Panc1 (cell line): Measurements from ENCODE around the gene MYO18B. TPM values are rescaled to one million over a fixed set of nuclear protein-coding genes. Genes with fewer than 3 reads are reported as not detected.

Experiments used
- ATAC-seq: fragments of 200-7000 bp; cut with Tn5 transposase; 2 replicates; pipeline ENCODE4 v1.9.1; 2020; ENCODE audit warnings: mild to moderate bottlenecking, moderate library complexity
- BruUV-seq: library from RNA; stranded (reverse); fragments of 400-500 nt; replicated peaks from 2 replicates; lab custom pipeline; 2021; lab: Mats Ljungman, UMichigan
- CTCF ChIA-PET: fragments of 300-600 bp; sonication (Branson Sonifier 250); formaldehyde crosslinking; loops from one replicate; lab custom pipeline; 2022; ENCODE audit warnings: antibody characterized with exemption; lab: Charles Lee
- POLR2A ChIA-PET: fragments of 300-600 bp; sonication (Branson Sonifier 250); formaldehyde crosslinking; loops from one replicate; lab custom pipeline; 2022; ENCODE audit warnings: antibody characterized with exemption; lab: Charles Lee
- DNase-seq: peaks from one replicate; pipeline ENCODE4 v3.0.0-alpha.2; 2010; ENCODE audit warnings: low read depth, low spot score
- H3K27ac ChIP-seq: 2 replicates; pipeline ENCODE4 v1.5.1; 2011; ENCODE audit warnings: mild to moderate bottlenecking, low read length, inconsistent platforms
- H3K27me3 ChIP-seq: fragments of 200-500 bp; sonication (Bioruptor generic); 2 replicates; pipeline ENCODE4 v1.6.0; 2014; ENCODE audit warnings: low read length, inconsistent platforms; ENCODE audit not compliant: control insufficient read depth, insufficient read depth
- H3K36me3 ChIP-seq: fragments of 200-500 bp; sonication (Bioruptor generic); 2 replicates; pipeline ENCODE4 v1.5.1; 2014; ENCODE audit warnings: inconsistent platforms, mild to moderate bottlenecking, low read length, moderate library complexity; ENCODE audit not compliant: control insufficient read depth, insufficient read depth
- H3K4me1 ChIP-seq: 2 replicates; pipeline ENCODE4 v1.5.1; 2011; ENCODE audit warnings: inconsistent platforms, mild to moderate bottlenecking, low read length, moderate library complexity; ENCODE audit not compliant: control insufficient read depth, insufficient read depth
- H3K4me3 ChIP-seq, 2 experiments: 2 replicates each; pipeline ENCODE4 v1.5.1; 2011 to 2012; ENCODE audit warnings: low read depth in 2 of 2, low read length in 2 of 2, mild to moderate bottlenecking in 2 of 2, inconsistent platforms in 1 of 2, moderate library complexity in 1 of 2
- H3K9me3 ChIP-seq: fragments of 200-500 bp; sonication (Bioruptor generic); 2 replicates; pipeline ENCODE4 v1.5.1; 2014; ENCODE audit warnings: low read depth, mild to moderate bottlenecking, inconsistent platforms, low read length, moderate library complexity; ENCODE audit not compliant: control insufficient read depth, insufficient read depth
- CTCF ChIP-seq: fragments of 450-650 bp; IDR thresholded peaks from 2 replicates; pipeline ENCODE4 v1.5.1; 2017; ENCODE audit warnings: mild to moderate bottlenecking
- POLR2AphosphoS5 ChIP-seq: IDR thresholded peaks from 2 replicates; pipeline ENCODE4 v1.6.1; 2012; ENCODE audit warnings: mild to moderate bottlenecking, low read depth, low read length, moderate library complexity
- REST ChIP-seq, 2 experiments: IDR thresholded peaks; 2 replicates each; pipeline ENCODE4 v1.6.1; 2011 to 2012; ENCODE audit warnings: low read depth in 2 of 2, control low read depth in 1 of 2, low read length in 1 of 2, mild to moderate bottlenecking in 1 of 2, moderate library complexity in 1 of 2; ENCODE audit not compliant: insufficient read depth in 1 of 2
- SIN3A ChIP-seq: IDR thresholded peaks from 2 replicates; pipeline ENCODE4 v1.6.1; 2012; ENCODE audit warnings: low read depth, mild to moderate bottlenecking, low read length, moderate library complexity, borderline replicate concordance; ENCODE audit not compliant: insufficient read depth
- TCF7L2 ChIP-seq: IDR thresholded peaks from 2 replicates; pipeline ENCODE4 v1.6.1; 2011; ENCODE audit warnings: mild to moderate bottlenecking, low read depth, low read length, inconsistent platforms
- in situ Hi-C: cut with HindIII; loops from 2 replicates; pipeline ENCODE4 v1.10.0; 2016; ENCODE audit warnings: low sequenced_read_pairs, low pct_unique_long_range_greater_than_20kb
- intact Hi-C: fragments of 100-400 bp; cut with micrococcal nuclease; formaldehyde crosslinking; loops from one replicate; pipeline ENCODE4 v1.10.0; 2022; ENCODE audit not compliant: unreplicated experiment
- total RNA-seq: library from RNA; stranded (reverse); gene quantifications from one replicate; pipeline ENCODE4 v1.2.1, GENCODE V29; 2021; ENCODE audit not compliant: unreplicated experiment

The MYO18B gene
- total RNA-seq, 1 experiment from 2014 or later, result not detected

GRCh38 chr22:25961699-25962098 lies 219.7 kb downstream of the MYO18B start:
- H3K27me3 ChIP-seq, result peaks cover 5% of the 10 kb centered on the region
- no peak overlapping the region for H3K27ac ChIP-seq
- no peaks in the 10 kb centered on the region for H3K36me3 ChIP-seq
- H3K4me1 ChIP-seq, result no peaks in the 10 kb centered on the region
- no peak overlapping the region for H3K4me3 ChIP-seq
- ChIA-PET POLR2A (no interaction called here), CTCF (no interaction called here)
- TF ChIP-seq CTCF (no peak), POLR2AphosphoS5 (no peak), SIN3A (no peak), REST (IDR thresholded peaks at IDR 0.05; ENCODE audit: insufficient read depth in 1 of 2, low read depth in 2 of 2, low read length in 1 of 2) (no peak), TCF7L2 (no peak)
- H3K9me3 ChIP-seq, result no peaks in the 10 kb centered on the region
- ATAC-seq (no peak), DNase-seq (no peak)
- intact Hi-C loops (no loop called here), in situ Hi-C loops (no loop called here)
- no TSS peak for BruUV-seq

- ATAC-seq (no peak), DNase-seq (no peak)
- Histone ChIP-seq H3K27me3 (peaks cover 5% of the 10 kb centered on the region), H3K4me1 (no peaks in the 10 kb centered on the region), H3K9me3 (no peaks in the 10 kb centered on the region), H3K4me3 (no peak overlapping the region), H3K27ac (no peak overlapping the region), H3K36me3 (no peaks in the 10 kb centered on the region)
- TF ChIP-seq CTCF, result no peak
- TF ChIP-seq SIN3A, result no peak
- no peak for TF ChIP-seq TCF7L2
- no peak for TF ChIP-seq REST (IDR thresholded peaks at IDR 0.05; ENCODE audit: insufficient read depth in 1 of 2, low read depth in 2 of 2, low read length in 1 of 2)
- TF ChIP-seq POLR2AphosphoS5, result no peak
- no TSS peak for BruUV-seq
- intact Hi-C loops, result no loop called here
- in situ Hi-C loops, result no loop called here
- ChIA-PET POLR2A (no interaction called here), CTCF (no interaction called here)
Measured at GRCh38 chr22:25962711-25963110, 220.7 kb downstream of the MYO18B start.
